Hepatocyte (in vitro differentiated cells): ENCODE measurements around the gene HSPA12A.

Experiments used
- CTCF ChIP-seq: fragments of 200-600 bp; sonication (generic); IDR thresholded peaks from 2 replicates; pipeline ENCODE4 v1.5.1; 2016; ENCODE audit warnings: antibody characterized with exemption, mild to moderate bottlenecking; ENCODE audit not compliant: poor library complexity
- EZH2 ChIP-seq: fragments of 200-600 bp; sonication (generic); IDR thresholded peaks from 2 replicates; pipeline ENCODE4 v1.6.1; 2016; ENCODE audit warnings: antibody characterized with exemption, mild to moderate bottlenecking, borderline replicate concordance
- EZH2phosphoT487 ChIP-seq: fragments of 200-600 bp; sonication (generic); IDR thresholded peaks from one replicate; pipeline ENCODE4 v1.6.1; 2018; ENCODE audit warnings: antibody characterized with exemption, mild to moderate bottlenecking, low read depth, moderate library complexity; ENCODE audit not compliant: unreplicated experiment, severe bottlenecking

DNA sequence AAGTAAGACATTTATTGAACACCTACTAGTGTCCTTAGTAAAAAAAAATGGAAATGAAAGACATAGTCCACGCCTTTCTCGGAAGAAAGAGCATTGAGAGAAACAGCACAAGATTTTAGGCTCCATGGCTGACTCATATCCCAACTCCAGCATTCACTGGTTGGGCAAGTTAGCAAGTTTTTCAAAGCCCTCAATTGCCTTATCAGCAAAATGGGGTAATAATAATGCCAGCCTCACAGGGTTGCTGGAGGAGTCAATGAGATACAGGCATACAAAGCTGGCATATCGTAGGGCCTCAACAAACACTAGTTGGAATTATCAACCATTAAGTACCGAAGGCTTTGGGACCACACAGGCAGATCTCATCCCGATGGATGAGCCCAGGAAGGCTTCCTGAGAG, 4.0 kb downstream of the HSPA12A start:
- TF ChIP-seq EZH2phosphoT487 (no peak), CTCF (no peak), EZH2 (no peak)
